Osteocyte (in vitro differentiated cells): ENCODE data around the gene RYR2. TPM values are rescaled to one million over a fixed set of nuclear protein-coding genes. Genes with fewer than 3 reads are reported as not detected.

Source experiments
- DNase-seq: peaks from one replicate; pipeline ENCODE4 v3.0.0; 2021; ENCODE audit warnings: mixed read lengths; ENCODE audit not compliant: unreplicated experiment; ENCODE audit errors: extremely low spot score
- H3K27ac Mint-ChIP-seq: one replicate; pipeline ENCODE4 v1.8.0; 2021; ENCODE audit warnings: mild to moderate bottlenecking, mixed read lengths; ENCODE audit not compliant: unreplicated experiment
- H3K27me3 Mint-ChIP-seq: one replicate; pipeline ENCODE4 v1.8.0; 2021; ENCODE audit warnings: mixed read lengths; ENCODE audit not compliant: unreplicated experiment
- H3K36me3 Mint-ChIP-seq: one replicate; pipeline ENCODE4 v1.8.0; 2021; ENCODE audit warnings: mixed read lengths; ENCODE audit not compliant: unreplicated experiment
- H3K4me1 Mint-ChIP-seq: one replicate; pipeline ENCODE4 v1.8.0; 2021; ENCODE audit warnings: mixed read lengths; ENCODE audit not compliant: unreplicated experiment
- H3K4me3 Mint-ChIP-seq: one replicate; pipeline ENCODE4 v1.8.0; 2021; ENCODE audit warnings: mild to moderate bottlenecking, moderate library complexity, mixed read lengths; ENCODE audit not compliant: unreplicated experiment
- H3K9me3 Mint-ChIP-seq: one replicate; pipeline ENCODE4 v1.8.0; 2021; ENCODE audit warnings: mixed read lengths; ENCODE audit not compliant: unreplicated experiment
- total RNA-seq: library from RNA; stranded (reverse); gene quantifications from 2 replicates; pipeline ENCODE4 v1.2.1, GENCODE V29; 2021
- TF ChIP-seq, protein P1 (sequence below): fragments of 200-600 bp; sonication (generic); IDR thresholded peaks from 2 replicates; pipeline ENCODE4 v1.5.0; 2021; ENCODE audit warnings: antibody characterized with exemption, mild to moderate bottlenecking, moderate library complexity

The RYR2 gene
- total RNA-seq, 1 donor from 2014 or later, result 0.03 TPM

DNA sequence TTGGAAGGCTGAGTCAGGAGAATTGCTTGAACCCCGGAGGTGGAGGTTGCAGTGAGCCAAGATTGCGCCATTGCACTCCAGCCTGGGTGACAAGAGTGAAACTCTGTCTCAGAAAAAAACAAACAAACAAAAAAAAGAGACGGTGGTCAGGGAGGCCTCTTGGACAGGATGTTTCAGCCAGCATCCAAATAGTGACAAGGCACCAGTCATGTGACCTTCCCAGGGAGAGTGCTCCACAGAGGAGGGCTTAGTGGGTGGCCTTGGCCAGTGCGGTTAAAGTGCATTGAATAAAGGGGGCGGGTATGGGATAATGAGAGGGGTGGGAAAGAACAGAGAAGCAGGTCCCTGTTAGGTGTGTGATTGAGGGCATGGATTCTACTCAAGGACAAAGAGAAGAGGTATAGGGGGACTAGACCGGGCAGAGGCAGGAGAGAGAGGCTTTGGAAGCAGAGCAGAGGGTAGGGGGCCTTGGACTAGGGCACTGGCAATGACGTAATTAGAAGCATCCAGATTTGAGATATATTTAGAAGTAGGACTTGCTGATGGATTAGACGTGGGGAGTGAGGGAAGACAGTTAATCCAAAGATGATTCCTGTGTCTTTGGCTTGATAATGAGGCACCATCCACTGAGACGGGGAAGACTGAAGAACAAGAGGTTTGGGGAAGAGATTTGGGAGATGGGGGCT is 12.0 kb upstream of the RYR2 start:
- Mint-ChIP-seq H3K27ac (no peak overlapping the region), H3K36me3 (peaks cover 1% of the 10 kb centered on the region), H3K27me3 (no peaks in the 10 kb centered on the region), H3K9me3 (peaks cover 11% of the 10 kb centered on the region), H3K4me3 (no peak overlapping the region), H3K4me1 (peaks cover 14% of the 10 kb centered on the region)
- DNase-seq, result no peak
- TF ChIP-seq, protein P1, sequence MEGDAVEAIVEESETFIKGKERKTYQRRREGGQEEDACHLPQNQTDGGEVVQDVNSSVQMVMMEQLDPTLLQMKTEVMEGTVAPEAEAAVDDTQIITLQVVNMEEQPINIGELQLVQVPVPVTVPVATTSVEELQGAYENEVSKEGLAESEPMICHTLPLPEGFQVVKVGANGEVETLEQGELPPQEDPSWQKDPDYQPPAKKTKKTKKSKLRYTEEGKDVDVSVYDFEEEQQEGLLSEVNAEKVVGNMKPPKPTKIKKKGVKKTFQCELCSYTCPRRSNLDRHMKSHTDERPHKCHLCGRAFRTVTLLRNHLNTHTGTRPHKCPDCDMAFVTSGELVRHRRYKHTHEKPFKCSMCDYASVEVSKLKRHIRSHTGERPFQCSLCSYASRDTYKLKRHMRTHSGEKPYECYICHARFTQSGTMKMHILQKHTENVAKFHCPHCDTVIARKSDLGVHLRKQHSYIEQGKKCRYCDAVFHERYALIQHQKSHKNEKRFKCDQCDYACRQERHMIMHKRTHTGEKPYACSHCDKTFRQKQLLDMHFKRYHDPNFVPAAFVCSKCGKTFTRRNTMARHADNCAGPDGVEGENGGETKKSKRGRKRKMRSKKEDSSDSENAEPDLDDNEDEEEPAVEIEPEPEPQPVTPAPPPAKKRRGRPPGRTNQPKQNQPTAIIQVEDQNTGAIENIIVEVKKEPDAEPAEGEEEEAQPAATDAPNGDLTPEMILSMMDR, result no peak

DNA sequence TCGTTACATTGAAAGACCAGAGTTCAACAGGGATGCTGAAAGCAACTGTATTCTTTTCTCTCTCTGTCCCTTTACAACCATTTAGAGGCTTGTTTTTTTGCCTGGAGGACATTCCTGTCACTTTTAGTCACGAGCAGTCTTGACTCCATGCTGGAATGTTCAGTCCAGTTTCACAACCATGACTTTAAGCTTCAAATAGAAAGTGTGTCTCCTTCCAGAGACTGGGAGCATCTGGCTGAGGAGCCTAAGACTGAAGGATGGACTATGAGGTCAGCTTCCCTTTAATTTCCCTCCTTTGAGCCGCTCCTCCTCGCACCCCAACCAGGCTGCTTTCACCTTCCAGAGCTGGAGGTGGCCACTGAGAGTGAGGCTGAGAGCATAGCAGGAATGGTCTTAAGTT is 10.5 kb upstream of the RYR2 start:
- H3K27me3 Mint-ChIP-seq, result no peaks in the 10 kb centered on the region

DNA sequence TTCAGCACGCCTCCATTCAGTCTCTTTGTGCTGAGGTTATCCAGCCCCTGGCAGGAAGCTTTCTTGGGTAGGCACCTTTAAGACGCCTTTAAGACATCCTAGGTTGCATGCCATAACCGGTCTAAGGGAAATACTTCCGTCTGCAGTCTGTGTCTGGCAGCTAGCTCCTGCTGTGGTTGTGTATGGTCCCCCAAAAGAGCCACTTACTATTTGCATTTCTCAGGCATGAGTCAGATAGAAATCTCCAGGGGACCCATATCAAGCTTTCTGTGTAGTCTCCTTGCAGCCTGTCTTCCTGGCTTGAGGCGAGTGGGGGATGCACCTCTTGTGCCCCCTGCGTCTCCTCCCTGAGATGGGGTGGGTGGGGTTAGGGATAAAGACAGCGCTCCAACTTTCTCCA is 10.0 kb upstream of the RYR2 start:
- H3K27ac Mint-ChIP-seq, result peak overlapping the region; percentile 16
- peaks cover 5% of the 10 kb centered on the region for H3K9me3 Mint-ChIP-seq
- no peaks in the 10 kb centered on the region for H3K27me3 Mint-ChIP-seq
- no peak for DNase-seq
- TF ChIP-seq, protein P1, result no peak
- no peak overlapping the region for H3K4me3 Mint-ChIP-seq
- no peaks in the 10 kb centered on the region for H3K36me3 Mint-ChIP-seq
- H3K4me1 Mint-ChIP-seq, result peaks cover 14% of the 10 kb centered on the region

More for the DNA sequence above, 10.5 kb upstream of the RYR2 start:
- Mint-ChIP-seq H3K4me3 (no peak overlapping the region), H3K27ac (peak overlapping the region; percentile 16), H3K4me1 (peaks cover 14% of the 10 kb centered on the region), H3K36me3 (no peaks in the 10 kb centered on the region), H3K9me3 (peaks cover 5% of the 10 kb centered on the region)
- TF ChIP-seq, protein P1, result no peak
- no peak for DNase-seq

DNA sequence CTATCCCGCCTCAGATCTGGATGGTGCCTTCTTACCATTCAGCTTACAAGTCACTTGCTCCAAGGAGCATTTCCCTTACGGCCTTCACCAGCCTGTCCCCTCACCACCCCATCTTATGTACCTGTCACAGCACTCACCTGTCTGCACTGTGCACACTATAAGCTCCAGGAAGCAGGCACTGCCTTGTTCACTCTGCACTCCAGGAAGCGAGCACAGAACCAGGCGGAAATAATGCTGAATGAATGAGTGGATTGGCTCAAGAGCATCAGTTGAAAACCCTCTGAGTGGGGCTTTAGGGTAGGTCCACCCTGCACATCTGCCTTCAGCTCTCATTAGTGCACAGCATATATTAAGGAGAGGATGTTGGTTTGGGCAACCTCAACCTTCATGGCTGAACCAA is 8.9 kb upstream of the RYR2 start:
- Mint-ChIP-seq H3K9me3 (peaks cover 5% of the 10 kb centered on the region), H3K4me3 (no peak overlapping the region), H3K27ac (no peak overlapping the region), H3K27me3 (no peaks in the 10 kb centered on the region), H3K36me3 (no peaks in the 10 kb centered on the region), H3K4me1 (peaks cover 14% of the 10 kb centered on the region)
- TF ChIP-seq, protein P1, result no peak
- DNase-seq, result no peak

DNA sequence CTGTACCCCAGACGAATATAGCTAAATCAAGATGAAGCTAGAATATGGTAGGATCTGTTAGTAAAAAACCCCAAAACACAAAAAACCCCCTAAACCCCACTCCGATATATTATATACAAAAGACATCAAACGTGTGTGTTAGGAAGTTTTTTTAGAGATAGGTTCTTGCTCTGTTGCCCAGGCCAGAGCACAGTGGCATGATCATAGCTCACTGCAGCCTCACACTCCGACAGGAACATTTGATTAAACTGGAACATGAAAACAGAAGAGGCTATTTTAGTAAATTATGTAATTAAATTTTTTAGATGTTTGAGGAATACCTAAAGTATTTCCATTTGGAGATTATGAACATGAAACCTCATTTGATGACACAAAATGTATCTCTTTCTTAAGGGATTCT is 8.2 kb upstream of the RYR2 start:
- H3K4me1 Mint-ChIP-seq, result peaks cover 14% of the 10 kb centered on the region
- H3K4me3 Mint-ChIP-seq, result no peak overlapping the region
- TF ChIP-seq, protein P1, result no peak
- no peaks in the 10 kb centered on the region for H3K36me3 Mint-ChIP-seq
- no peak for DNase-seq
- H3K9me3 Mint-ChIP-seq, result peaks cover 5% of the 10 kb centered on the region
- H3K27ac Mint-ChIP-seq, result no peak overlapping the region
- peaks cover 7% of the 10 kb centered on the region for H3K27me3 Mint-ChIP-seq
